Nephron (organoid): Measurements from ENCODE around the gene DPP7.

ENCODE experiments used
- H3K27ac Mint-ChIP-seq, 3 experiments: 2 replicates each; pipeline ENCODE4 v1.8.0; 2020; ENCODE audit warnings: mixed read lengths in 3 of 3, mild to moderate bottlenecking in 2 of 3, moderate library complexity in 1 of 3
- H3K27me3 Mint-ChIP-seq: 2 replicates; pipeline ENCODE4 v1.8.0; 2021; ENCODE audit warnings: low read depth, mild to moderate bottlenecking, moderate library complexity, mixed read lengths
- H3K36me3 Mint-ChIP-seq: 2 replicates; pipeline ENCODE4 v1.8.0; 2020; ENCODE audit warnings: low read depth, mixed read lengths
- H3K4me1 Mint-ChIP-seq: 2 replicates; pipeline ENCODE4 v1.8.0; 2020; ENCODE audit warnings: mixed read lengths
- H3K4me3 Mint-ChIP-seq, 3 experiments: 2 replicates each; pipeline ENCODE4 v1.8.0; 2020; ENCODE audit warnings: mild to moderate bottlenecking in 3 of 3, mixed read lengths in 3 of 3, moderate library complexity in 2 of 3
- H3K9me3 Mint-ChIP-seq: 2 replicates; pipeline ENCODE4 v1.8.0; 2020; ENCODE audit warnings: mixed read lengths
- CTCF ChIP-seq, 3 experiments: fragments of 200-600 bp; sonication (generic); IDR thresholded peaks; one replicate each; pipeline ENCODE4 v1.5.0; 2021; ENCODE audit warnings: antibody characterized with exemption in 3 of 3; ENCODE audit not compliant: unreplicated experiment in 3 of 3

DPP7 gene

GRCh38 chr9:137106662-137107250 lies 7.8 kb downstream of the DPP7 start:
- no peak overlapping the region for H3K27ac Mint-ChIP-seq
- H3K36me3 Mint-ChIP-seq: peaks cover 10% of the 10 kb centered on the region
- H3K4me1 Mint-ChIP-seq: no peaks in the 10 kb centered on the region
- peaks cover 4% of the 10 kb centered on the region for H3K27me3 Mint-ChIP-seq
- TF ChIP-seq CTCF (IDR thresholded peaks at IDR 0.05; ENCODE audit: unreplicated experiment in 3 of 3): no peak
- H3K4me3 Mint-ChIP-seq: no peak overlapping the region
- no peaks in the 10 kb centered on the region for H3K9me3 Mint-ChIP-seq

GRCh38 chr9:137105814-137106661 lies 8.5 kb downstream of the DPP7 start:
- Mint-ChIP-seq H3K4me1 (no peaks in the 10 kb centered on the region), H3K27ac (no peak overlapping the region), H3K4me3 (no peak overlapping the region), H3K36me3 (peaks cover 10% of the 10 kb centered on the region), H3K9me3 (no peaks in the 10 kb centered on the region), H3K27me3 (peaks cover 4% of the 10 kb centered on the region)
- TF ChIP-seq CTCF (IDR thresholded peaks at IDR 0.05; ENCODE audit: unreplicated experiment in 3 of 3): no peak

GRCh38 chr9:137103206-137103999 lies 11.1 kb downstream of the DPP7 start:
- H3K27me3 Mint-ChIP-seq: no peaks in the 10 kb centered on the region
- no peaks in the 10 kb centered on the region for H3K4me1 Mint-ChIP-seq
- peaks cover 10% of the 10 kb centered on the region for H3K36me3 Mint-ChIP-seq
- TF ChIP-seq CTCF (IDR thresholded peaks at IDR 0.05; ENCODE audit: unreplicated experiment in 3 of 3): no peak
- no peak overlapping the region for H3K4me3 Mint-ChIP-seq
- no peaks in the 10 kb centered on the region for H3K9me3 Mint-ChIP-seq
- no peak overlapping the region for H3K27ac Mint-ChIP-seq

GRCh38 chr9:137099231-137099630 lies 15.3 kb downstream of the DPP7 start:
- Mint-ChIP-seq H3K4me1 (no peaks in the 10 kb centered on the region), H3K27me3 (no peaks in the 10 kb centered on the region), H3K4me3 (no peak overlapping the region), H3K27ac (no peak overlapping the region), H3K36me3 (peaks cover 13% of the 10 kb centered on the region), H3K9me3 (no peaks in the 10 kb centered on the region)
- no peak for TF ChIP-seq CTCF (IDR thresholded peaks at IDR 0.05; ENCODE audit: unreplicated experiment in 3 of 3)

- H3K27me3 Mint-ChIP-seq: no peaks in the 10 kb centered on the region
- no peak overlapping the region for H3K4me3 Mint-ChIP-seq
- no peak overlapping the region for H3K27ac Mint-ChIP-seq
- no peak for TF ChIP-seq CTCF (IDR thresholded peaks at IDR 0.05; ENCODE audit: unreplicated experiment in 3 of 3)
- H3K4me1 Mint-ChIP-seq: no peaks in the 10 kb centered on the region
- H3K36me3 Mint-ChIP-seq: peaks cover 17% of the 10 kb centered on the region
- H3K9me3 Mint-ChIP-seq: no peaks in the 10 kb centered on the region
Observed at GRCh38 chr9:137097761-137098462, 16.6 kb downstream of the DPP7 start.
